Neutrophil (primary cell): ENCODE results near the gene SCLT1.

Source experiments
- H3K27ac ChIP-seq: fragments of 200-600 bp; sonication (generic); 2 replicates; pipeline ENCODE4 v1.5.1; 2016; ENCODE audit warnings: mild to moderate bottlenecking, moderate library complexity
- H3K27me3 ChIP-seq: fragments of 200-600 bp; sonication (generic); 2 replicates; pipeline ENCODE4 v1.6.0; 2016; ENCODE audit warnings: mild to moderate bottlenecking
- H3K36me3 ChIP-seq: fragments of 200-600 bp; sonication (generic); 2 replicates; pipeline ENCODE4 v1.5.1; 2017
- H3K4me1 ChIP-seq, 2 experiments: fragments of 200-600 bp in 1 of 2; sonication (generic) in 1 of 2; 1 replicate in 1 of 2; 2 replicates in 1 of 2; pipeline versions ENCODE4 v1.5.1 to v1.6.1; 2013 to 2016; ENCODE audit warnings: low read depth in 1 of 2, low read length in 1 of 2, mild to moderate bottlenecking in 1 of 2, moderate library complexity in 1 of 2; ENCODE audit not compliant: control insufficient read depth in 1 of 2, insufficient read depth in 1 of 2
- H3K4me3 ChIP-seq, 2 experiments: fragments of 200-600 bp in 1 of 2; sonication (generic) in 1 of 2; 1 replicate in 1 of 2; 2 replicates in 1 of 2; pipeline ENCODE4 v1.5.1; 2013 to 2016; ENCODE audit warnings: low read depth in 1 of 2, low read length in 1 of 2, mild to moderate bottlenecking in 1 of 2, moderate library complexity in 1 of 2
- H3K9me3 ChIP-seq: fragments of 200-600 bp; sonication (generic); 2 replicates; pipeline ENCODE4 v1.5.1; 2016
- TF ChIP-seq, protein P1 (sequence below): fragments of 200-600 bp; sonication (generic); IDR thresholded peaks from 2 replicates; pipeline ENCODE4 v1.5.1; 2016; ENCODE audit warnings: antibody characterized with exemption

Gene SCLT1

DNA sequence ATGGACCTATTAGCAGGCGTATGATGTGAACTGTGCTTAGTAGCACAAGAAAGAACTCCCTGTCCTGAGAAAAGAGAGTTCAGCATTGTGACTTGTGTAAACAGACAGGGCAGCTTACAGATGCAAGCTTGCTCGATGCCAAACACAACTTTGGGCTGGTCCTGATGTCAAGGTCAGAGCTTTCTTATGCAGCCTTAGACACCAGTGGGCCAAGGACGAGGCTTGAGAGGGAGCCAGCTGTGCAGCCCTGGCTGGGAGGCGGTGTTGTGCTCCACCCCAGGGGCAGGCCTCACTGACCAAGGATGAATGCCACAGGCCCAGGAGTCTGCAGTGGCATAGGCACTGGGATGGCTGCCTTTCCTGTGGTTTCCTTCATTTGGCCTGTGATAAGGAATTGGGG is 248.4 kb downstream of the SCLT1 start:
- no peak overlapping the region for H3K4me3 ChIP-seq
- no peaks in the 10 kb centered on the region for H3K27me3 ChIP-seq
- H3K27ac ChIP-seq, result peak overlapping the region; percentile 21
- H3K4me1 ChIP-seq, result peaks cover 28 to 31% of the 10 kb centered on the region in 2 experiments
- H3K36me3 ChIP-seq, result peaks cover 20% of the 10 kb centered on the region
- H3K9me3 ChIP-seq, result no peaks in the 10 kb centered on the region
- TF ChIP-seq, protein P1, sequence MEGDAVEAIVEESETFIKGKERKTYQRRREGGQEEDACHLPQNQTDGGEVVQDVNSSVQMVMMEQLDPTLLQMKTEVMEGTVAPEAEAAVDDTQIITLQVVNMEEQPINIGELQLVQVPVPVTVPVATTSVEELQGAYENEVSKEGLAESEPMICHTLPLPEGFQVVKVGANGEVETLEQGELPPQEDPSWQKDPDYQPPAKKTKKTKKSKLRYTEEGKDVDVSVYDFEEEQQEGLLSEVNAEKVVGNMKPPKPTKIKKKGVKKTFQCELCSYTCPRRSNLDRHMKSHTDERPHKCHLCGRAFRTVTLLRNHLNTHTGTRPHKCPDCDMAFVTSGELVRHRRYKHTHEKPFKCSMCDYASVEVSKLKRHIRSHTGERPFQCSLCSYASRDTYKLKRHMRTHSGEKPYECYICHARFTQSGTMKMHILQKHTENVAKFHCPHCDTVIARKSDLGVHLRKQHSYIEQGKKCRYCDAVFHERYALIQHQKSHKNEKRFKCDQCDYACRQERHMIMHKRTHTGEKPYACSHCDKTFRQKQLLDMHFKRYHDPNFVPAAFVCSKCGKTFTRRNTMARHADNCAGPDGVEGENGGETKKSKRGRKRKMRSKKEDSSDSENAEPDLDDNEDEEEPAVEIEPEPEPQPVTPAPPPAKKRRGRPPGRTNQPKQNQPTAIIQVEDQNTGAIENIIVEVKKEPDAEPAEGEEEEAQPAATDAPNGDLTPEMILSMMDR, result no peak

DNA sequence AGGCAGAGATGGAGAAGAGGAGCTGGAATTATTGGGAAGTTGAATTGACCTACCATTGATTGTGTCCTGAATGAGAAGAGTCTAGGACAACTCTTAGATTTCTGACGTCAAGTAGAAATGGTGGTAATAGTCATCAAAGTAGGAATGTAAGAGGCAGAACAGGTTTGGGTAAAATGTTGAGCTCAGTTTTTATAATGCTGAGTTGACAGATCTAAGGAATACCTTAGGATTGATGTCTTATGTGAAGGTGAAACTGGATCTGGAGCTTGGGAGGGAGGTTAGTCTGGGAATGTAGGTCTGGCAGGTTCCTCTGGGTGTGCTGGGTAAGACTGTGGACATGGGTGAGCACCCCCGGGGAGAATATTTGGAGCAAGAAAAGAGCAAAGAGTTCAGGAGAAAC is 251.9 kb downstream of the SCLT1 start:
- H3K4me1 ChIP-seq, result peaks cover 5 to 9% of the 10 kb centered on the region in 2 experiments
- no peaks in the 10 kb centered on the region for H3K27me3 ChIP-seq
- TF ChIP-seq, protein P1, result no peak
- H3K9me3 ChIP-seq, result no peaks in the 10 kb centered on the region
- no peak overlapping the region for H3K27ac ChIP-seq
- H3K4me3 ChIP-seq, result no peak overlapping the region
- peaks cover 8% of the 10 kb centered on the region for H3K36me3 ChIP-seq

DNA sequence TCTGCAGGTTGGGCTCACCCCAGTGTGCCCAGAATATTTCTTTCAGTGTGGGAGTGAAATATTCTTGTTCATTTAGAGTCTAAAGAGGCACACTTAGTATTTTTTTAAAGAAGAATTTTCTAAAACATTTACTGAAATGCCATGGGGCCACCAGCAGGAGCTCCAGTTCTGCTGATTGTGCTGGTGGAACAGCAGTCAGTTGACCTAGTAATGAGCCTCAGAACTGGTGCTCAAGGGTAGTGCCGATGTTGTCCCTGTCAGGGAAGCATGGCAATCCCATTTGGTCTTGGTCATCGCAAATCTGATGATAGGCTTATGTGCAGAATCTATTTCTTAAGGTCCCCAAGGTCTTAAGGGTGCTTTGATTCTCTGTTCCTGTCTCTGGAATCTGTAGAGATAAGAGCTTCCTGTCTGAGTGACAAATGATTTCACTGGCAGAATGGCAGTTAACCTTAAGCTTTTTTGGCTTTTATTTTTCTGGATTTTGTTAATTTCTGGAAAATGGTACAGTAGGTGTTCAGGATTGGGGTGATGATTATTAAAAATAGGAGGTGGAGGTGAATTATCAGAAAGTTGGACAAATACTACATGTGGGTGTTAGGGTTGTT is 252.5 kb downstream of the SCLT1 start:
- Histone ChIP-seq H3K9me3 (no peaks in the 10 kb centered on the region), H3K27me3 (no peaks in the 10 kb centered on the region)

DNA sequence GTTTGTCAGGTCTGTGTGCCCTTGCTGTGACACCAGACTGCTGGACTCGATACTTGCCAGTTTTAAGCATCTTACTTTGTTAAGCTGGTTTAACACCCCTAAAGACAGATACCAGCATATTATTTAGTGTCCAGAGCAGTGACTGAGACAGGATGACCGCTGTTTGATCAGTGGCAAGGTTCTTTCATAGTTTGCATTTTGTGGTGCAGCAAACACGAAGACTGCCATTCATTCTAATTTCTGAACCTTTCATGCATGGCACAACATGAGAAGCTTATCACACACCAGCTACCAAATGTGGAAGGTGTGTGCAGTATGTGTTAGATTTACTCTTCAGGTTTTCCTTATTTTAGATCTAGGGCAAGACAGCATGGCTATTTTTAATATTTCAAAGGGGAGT is 255.7 kb downstream of the SCLT1 start:
- Histone ChIP-seq H3K27ac (no peak overlapping the region), H3K36me3 (peaks cover 8% of the 10 kb centered on the region)
- TF ChIP-seq, protein P1, result no peak

More for the DNA sequence above, 252.5 kb downstream of the SCLT1 start:
- Histone ChIP-seq H3K4me3 (no peak overlapping the region), H3K4me1 (peaks cover 0 to 3% of the 10 kb centered on the region in 2 experiments), H3K36me3 (peaks cover 9% of the 10 kb centered on the region), H3K27ac (peak overlapping the region; percentile 46)
- TF ChIP-seq, protein P1, result no peak

DNA sequence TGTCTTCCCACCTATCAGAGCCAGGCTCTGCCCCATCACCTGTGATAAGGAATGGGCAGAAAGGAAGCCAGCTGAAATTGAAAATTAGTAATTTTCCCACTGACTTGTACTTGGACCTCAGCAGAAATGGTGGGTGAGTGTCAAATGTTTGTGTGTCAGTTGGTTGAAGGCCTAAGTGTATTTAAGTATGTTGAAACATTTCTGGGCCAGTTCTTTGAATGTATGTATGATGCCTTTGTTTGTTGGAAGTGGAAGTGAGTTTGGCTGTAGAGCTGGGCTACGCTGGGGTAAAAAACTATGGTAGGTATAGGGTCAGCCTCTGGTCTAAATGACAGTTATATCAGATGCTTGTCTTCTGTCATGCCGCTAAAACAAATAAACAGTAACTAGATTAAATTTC is 256.1 kb downstream of the SCLT1 start:
- Histone ChIP-seq H3K4me1 (no peaks in the 10 kb centered on the region), H3K36me3 (peaks cover 8% of the 10 kb centered on the region)

More for the DNA sequence above, 255.7 kb downstream of the SCLT1 start:
- Histone ChIP-seq H3K9me3 (no peaks in the 10 kb centered on the region), H3K4me3 (no peak overlapping the region), H3K27me3 (no peaks in the 10 kb centered on the region), H3K4me1 (no peaks in the 10 kb centered on the region)

More for the DNA sequence above, 256.1 kb downstream of the SCLT1 start:
- Histone ChIP-seq H3K27ac (peak overlapping the region; percentile 7), H3K9me3 (no peaks in the 10 kb centered on the region), H3K4me3 (no peak overlapping the region), H3K27me3 (no peaks in the 10 kb centered on the region)
- TF ChIP-seq, protein P1, result no peak
